Stimulated activated naive CD8-positive, alpha-beta T cell treated with anti-CD3 and anti-CD28 coated beads, Interleukin-15, amount 100 ng/mL, for 72 hours (primary cell): ENCODE measurements around the gene CACTIN.

Source experiments
- ATAC-seq: fragments of 150-1000 bp; cut with Tn5 transposase; 2 replicates; pipeline ENCODE4 v1.10.0; 2021; ENCODE audit warnings: mild to moderate bottlenecking, moderate library complexity
- DNase-seq, 2 donors: peaks; one replicate each; pipeline ENCODE4 v3.0.0; 2021 to 2022
- H3K27ac Mint-ChIP-seq, 2 donors: one replicate each; pipeline ENCODE4 v1.8.0; 2022; ENCODE audit warnings: mild to moderate bottlenecking in 2 of 2, mixed read lengths in 2 of 2, moderate library complexity in 2 of 2
- H3K27me3 Mint-ChIP-seq: one replicate; pipeline ENCODE4 v1.8.0; 2022; ENCODE audit warnings: mixed read lengths
- H3K4me1 Mint-ChIP-seq: one replicate; pipeline ENCODE4 v1.8.0; 2022; ENCODE audit warnings: mild to moderate bottlenecking, mixed read lengths
- H3K4me3 Mint-ChIP-seq, 2 donors: one replicate each; pipeline ENCODE4 v1.8.0; 2022; ENCODE audit warnings: mild to moderate bottlenecking in 2 of 2, mixed read lengths in 2 of 2, moderate library complexity in 1 of 2
- H3K9me3 Mint-ChIP-seq, 2 donors: one replicate each; pipeline ENCODE4 v1.8.0; 2022; ENCODE audit warnings: mixed read lengths in 2 of 2

CACTIN gene

GRCh38 chr19:3604227-3604986 is 22.2 kb downstream of the CACTIN start:
- ATAC-seq = peak; percentile 36

GRCh38 chr19:3603121-3603811 is 23.3 kb downstream of the CACTIN start:
- H3K9me3 Mint-ChIP-seq = no peaks in the 10 kb centered on the region
- DNase-seq (no peak), ATAC-seq (no peak)
- peaks cover 14% of the 10 kb centered on the region for H3K4me1 Mint-ChIP-seq
- no peaks in the 10 kb centered on the region for H3K27me3 Mint-ChIP-seq
- H3K27ac Mint-ChIP-seq = no peak overlapping the region
- no peak overlapping the region for H3K4me3 Mint-ChIP-seq

More at GRCh38 chr19:3604227-3604986, 22.2 kb downstream of the CACTIN start:
- Mint-ChIP-seq H3K27ac (peak overlapping the region in 1 of 2 donors; percentile 84), H3K27me3 (no peaks in the 10 kb centered on the region), H3K4me3 (no peak overlapping the region), H3K4me1 (peaks cover 16% of the 10 kb centered on the region), H3K9me3 (no peaks in the 10 kb centered on the region)
- no peak for DNase-seq

GRCh38 chr19:3601021-3601420 is 25.6 kb downstream of the CACTIN start:
- Mint-ChIP-seq H3K27me3 (no peaks in the 10 kb centered on the region), H3K9me3 (no peaks in the 10 kb centered on the region), H3K4me3 (no peak overlapping the region), H3K4me1 (no peaks in the 10 kb centered on the region), H3K27ac (no peak overlapping the region)
- ATAC-seq (no peak), DNase-seq (no peak)

- DNase-seq (no peak), ATAC-seq (peak; percentile 18)
- Mint-ChIP-seq H3K4me1 (no peaks in the 10 kb centered on the region), H3K4me3 (no peak overlapping the region), H3K27me3 (no peaks in the 10 kb centered on the region), H3K27ac (no peak overlapping the region), H3K9me3 (no peaks in the 10 kb centered on the region)
These were observed 26.8 kb downstream of the CACTIN start for GRCh38 chr19:3599776-3600187.

- Mint-ChIP-seq H3K27me3 (no peaks in the 10 kb centered on the region), H3K27ac (no peak overlapping the region), H3K4me3 (no peak overlapping the region), H3K9me3 (peaks cover 0 to 6% of the 10 kb centered on the region in 2 donors), H3K4me1 (no peaks in the 10 kb centered on the region)
- ATAC-seq (no peak), DNase-seq (no peak)
These were observed 31.0 kb downstream of the CACTIN start for GRCh38 chr19:3595521-3596061.

- no peaks in the 10 kb centered on the region for H3K27me3 Mint-ChIP-seq
- ATAC-seq = no peak
- no peak overlapping the region for H3K4me3 Mint-ChIP-seq
- DNase-seq = no peak
- no peaks in the 10 kb centered on the region for H3K4me1 Mint-ChIP-seq
- H3K27ac Mint-ChIP-seq = no peak overlapping the region
- H3K9me3 Mint-ChIP-seq = peaks cover 0 to 6% of the 10 kb centered on the region in 2 donors
These were observed 33.4 kb downstream of the CACTIN start for GRCh38 chr19:3593156-3593555.

GRCh38 chr19:3591876-3592613 is 34.5 kb downstream of the CACTIN start:
- H3K27ac Mint-ChIP-seq = no peak overlapping the region
- no peak for ATAC-seq
- DNase-seq = no peak
- H3K4me3 Mint-ChIP-seq = no peak overlapping the region
- no peaks in the 10 kb centered on the region for H3K27me3 Mint-ChIP-seq
- H3K9me3 Mint-ChIP-seq = peaks cover 0 to 6% of the 10 kb centered on the region in 2 donors
- H3K4me1 Mint-ChIP-seq = no peaks in the 10 kb centered on the region

GRCh38 chr19:3590991-3591659 is 35.5 kb downstream of the CACTIN start:
- Mint-ChIP-seq H3K4me1 (peaks cover 4% of the 10 kb centered on the region), H3K27me3 (no peaks in the 10 kb centered on the region), H3K4me3 (no peak overlapping the region), H3K9me3 (peaks cover 0 to 6% of the 10 kb centered on the region in 2 donors), H3K27ac (no peak overlapping the region)
- ATAC-seq (no peak), DNase-seq (no peak)

- peaks cover 9% of the 10 kb centered on the region for H3K4me1 Mint-ChIP-seq
- DNase-seq (no peak), ATAC-seq (no peak)
- H3K9me3 Mint-ChIP-seq = peaks cover 0 to 6% of the 10 kb centered on the region in 2 donors
- no peak overlapping the region for H3K4me3 Mint-ChIP-seq
- no peaks in the 10 kb centered on the region for H3K27me3 Mint-ChIP-seq
- H3K27ac Mint-ChIP-seq = no peak overlapping the region
These were observed 36.6 kb downstream of the CACTIN start for GRCh38 chr19:3589949-3590348.

GRCh38 chr19:3589439-3589838 is 37.2 kb downstream of the CACTIN start:
- Mint-ChIP-seq H3K4me3 (no peak overlapping the region), H3K9me3 (peaks cover 0 to 6% of the 10 kb centered on the region in 2 donors), H3K27me3 (no peaks in the 10 kb centered on the region), H3K4me1 (peaks cover 9% of the 10 kb centered on the region), H3K27ac (no peak overlapping the region)
- DNase-seq (no peak), ATAC-seq (no peak)

GRCh38 chr19:3586707-3587346 is 39.8 kb downstream of the CACTIN start:
- no peak for DNase-seq
- no peak overlapping the region for H3K27ac Mint-ChIP-seq
- no peak overlapping the region for H3K4me3 Mint-ChIP-seq
- peaks cover 0 to 6% of the 10 kb centered on the region in 2 donors for H3K9me3 Mint-ChIP-seq
- no peak for ATAC-seq
- H3K4me1 Mint-ChIP-seq = peaks cover 9% of the 10 kb centered on the region
- no peaks in the 10 kb centered on the region for H3K27me3 Mint-ChIP-seq

GRCh38 chr19:3586127-3586626 is 40.4 kb downstream of the CACTIN start:
- Mint-ChIP-seq H3K4me3 (peak overlapping the region; percentile 22 to 74), H3K27me3 (no peaks in the 10 kb centered on the region), H3K9me3 (no peaks in the 10 kb centered on the region), H3K4me1 (peaks cover 9% of the 10 kb centered on the region), H3K27ac (peak overlapping the region in 1 of 2 donors; percentile 42)
- DNase-seq (peak; percentile 41 to 46), ATAC-seq (peak; percentile 56)

- Mint-ChIP-seq H3K4me3 (peak within 1 kb of the TSS; percentile 22 to 74), H3K9me3 (no peaks in the 10 kb centered on the region), H3K27me3 (no peaks in the 10 kb centered on the region), H3K27ac (peak within 1 kb of the TSS in 1 of 2 donors; percentile 42), H3K4me1 (peaks cover 9% of the 10 kb centered on the region)
- DNase-seq (no peak), ATAC-seq (peak; percentile 48)
These were observed 41.1 kb downstream of the CACTIN start, which contains the start of gene GIPC3 for GRCh38 chr19:3585301-3586126. Gene GIPC3, plus strand, starts transcription at chr19:3585478. Its CDS starts 120 bp downstream, at chr19:3585598.
